ENCODE measurements around the gene PAMR1.

Gene PAMR1

GRCh38 chr11:35419184-35419829 is 106.1 kb downstream of the PAMR1 start, which contains the start of gene SLC1A2:
Gene SLC1A2 (minus strand): TSS chr11:35419558. CDS start chr11:35418966, 592 bp downstream.
- Histone ChIP-seq H3K4me3 (ENCODE audit: low read depth, low read length) (peak within 1 kb of the TSS; percentile 72), H3K9me3 (ENCODE audit: control insufficient read depth, insufficient read depth, low read length) (no peaks in the 10 kb centered on the region), H3K27ac (ENCODE audit: low read depth, low read length) (no peak within 1 kb of the TSS), H3K36me3 (ENCODE audit: control insufficient read depth, insufficient read depth, low read length) (no peaks in the 10 kb centered on the region), H3K27me3 (ENCODE audit: control insufficient read depth, insufficient read depth, low read length) (peaks cover 95% of the 10 kb centered on the region), H3K9ac (ENCODE audit: low read depth, low read length) (0 out of 2 replicates have a peak within 1 kb of the TSS, but pooled peaks have one; percentile 7), H3K4me1 (ENCODE audit: control insufficient read depth, insufficient read depth, low read length) (peaks cover 6% of the 10 kb centered on the region; the same call in 1 of the 2 replicates)

DNA sequence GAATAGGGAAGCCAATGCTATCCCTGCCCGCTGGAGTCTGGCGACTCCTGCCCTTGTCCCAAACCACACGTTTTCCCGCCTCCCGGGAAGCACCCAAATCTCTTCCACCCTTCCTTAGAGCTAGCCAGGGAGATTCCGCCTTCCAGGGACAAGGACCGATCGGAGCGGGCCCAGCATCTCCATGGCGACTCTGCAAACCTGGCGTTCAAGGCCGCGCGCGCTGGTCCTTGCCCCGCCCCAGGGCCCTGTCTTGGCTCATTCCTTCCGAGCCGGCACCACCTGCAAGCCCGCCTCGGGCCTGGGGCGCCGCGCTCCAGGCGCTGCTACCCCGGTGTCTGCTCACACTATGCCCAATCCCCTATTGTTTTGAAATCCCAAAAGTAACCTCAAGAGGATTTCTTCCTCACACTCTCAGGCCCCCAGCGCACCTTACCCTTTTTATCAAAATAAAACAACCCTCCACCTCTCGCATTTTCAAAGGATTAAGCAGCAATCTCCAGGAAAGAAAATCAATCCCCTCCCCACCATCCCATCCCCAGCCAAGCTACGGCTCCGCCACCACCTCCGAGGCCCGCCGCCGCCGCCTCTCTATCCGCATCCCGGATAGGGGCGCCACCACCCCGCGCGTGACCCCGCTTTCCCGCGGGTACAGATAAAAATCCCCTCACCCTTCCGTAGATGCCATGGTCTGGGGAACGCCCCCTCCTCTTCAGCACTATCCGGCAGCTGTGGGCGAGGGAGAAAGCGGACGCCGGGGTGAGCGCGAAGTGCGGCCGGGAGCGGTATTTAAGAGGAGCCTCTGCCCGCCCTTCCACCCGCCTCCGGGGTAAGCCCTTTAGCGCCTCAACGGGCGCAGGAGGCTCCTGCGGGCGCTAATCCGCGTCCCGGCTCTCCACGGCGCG is 106.9 kb downstream of the PAMR1 start:
- peak overlapping the region; percentile 72 for H3K4me3 ChIP-seq (ENCODE audit: low read depth, low read length)
- H3K9ac ChIP-seq (ENCODE audit: low read depth, low read length): no peak overlapping the region
- H3K4me1 ChIP-seq (ENCODE audit: control insufficient read depth, insufficient read depth, low read length): peaks cover 6% of the 10 kb centered on the region; the same call in 1 of the 2 replicates
- H3K36me3 ChIP-seq (ENCODE audit: control insufficient read depth, insufficient read depth, low read length): no peaks in the 10 kb centered on the region
- no peaks in the 10 kb centered on the region for H3K9me3 ChIP-seq (ENCODE audit: control insufficient read depth, insufficient read depth, low read length)
- H3K27ac ChIP-seq (ENCODE audit: low read depth, low read length): no peak overlapping the region
- peaks cover 98% of the 10 kb centered on the region for H3K27me3 ChIP-seq (ENCODE audit: control insufficient read depth, insufficient read depth, low read length)

DNA sequence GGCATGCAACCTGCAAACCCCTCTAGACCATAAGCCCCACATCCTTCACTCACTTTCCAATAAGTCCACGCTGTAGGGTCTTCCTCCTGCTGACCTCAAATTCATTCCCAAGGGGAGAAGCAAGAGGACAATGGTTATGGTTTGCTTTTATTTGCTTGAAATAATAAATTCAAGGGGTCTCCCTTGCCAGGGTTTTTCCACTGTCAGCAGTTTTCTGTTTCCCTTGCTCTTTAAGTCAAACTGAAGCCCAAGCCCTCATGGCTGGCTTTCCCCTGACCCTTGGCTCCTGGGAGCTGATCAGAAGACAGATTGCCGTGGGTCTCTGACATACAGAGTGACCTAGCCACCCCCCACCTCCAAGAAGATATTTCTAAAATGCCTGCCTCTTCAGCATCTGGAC is 109.9 kb downstream of the PAMR1 start:
- H3K4me1 ChIP-seq (ENCODE audit: control insufficient read depth, insufficient read depth, low read length): peaks cover 6% of the 10 kb centered on the region; the same call in 1 of the 2 replicates
- H3K27ac ChIP-seq (ENCODE audit: low read depth, low read length): no peak overlapping the region
- H3K9ac ChIP-seq (ENCODE audit: low read depth, low read length): no peak overlapping the region
- no peak overlapping the region for H3K4me3 ChIP-seq (ENCODE audit: low read depth, low read length)
- no peaks in the 10 kb centered on the region for H3K36me3 ChIP-seq (ENCODE audit: control insufficient read depth, insufficient read depth, low read length)
- no peaks in the 10 kb centered on the region for H3K9me3 ChIP-seq (ENCODE audit: control insufficient read depth, insufficient read depth, low read length)
- H3K27me3 ChIP-seq (ENCODE audit: control insufficient read depth, insufficient read depth, low read length): peaks cover 68% of the 10 kb centered on the region

GRCh38 chr11:35414776-35415175 is 110.6 kb downstream of the PAMR1 start:
- no peaks in the 10 kb centered on the region for H3K36me3 ChIP-seq (ENCODE audit: control insufficient read depth, insufficient read depth, low read length)
- H3K4me3 ChIP-seq (ENCODE audit: low read depth, low read length): no peak overlapping the region
- peaks cover 6% of the 10 kb centered on the region; the same call in 1 of the 2 replicates for H3K4me1 ChIP-seq (ENCODE audit: control insufficient read depth, insufficient read depth, low read length)
- no peak overlapping the region for H3K27ac ChIP-seq (ENCODE audit: low read depth, low read length)
- H3K9me3 ChIP-seq (ENCODE audit: control insufficient read depth, insufficient read depth, low read length): no peaks in the 10 kb centered on the region
- H3K27me3 ChIP-seq (ENCODE audit: control insufficient read depth, insufficient read depth, low read length): peaks cover 61% of the 10 kb centered on the region
- H3K9ac ChIP-seq (ENCODE audit: low read depth, low read length): no peak overlapping the region

GRCh38 chr11:35414311-35414710 is 111.1 kb downstream of the PAMR1 start:
- Histone ChIP-seq H3K9ac (ENCODE audit: low read depth, low read length) (no peak overlapping the region), H3K27ac (ENCODE audit: low read depth, low read length) (no peak overlapping the region), H3K27me3 (ENCODE audit: control insufficient read depth, insufficient read depth, low read length) (peaks cover 56% of the 10 kb centered on the region)

GRCh38 chr11:35413598-35413997 is 111.8 kb downstream of the PAMR1 start:
- Histone ChIP-seq H3K4me1 (ENCODE audit: control insufficient read depth, insufficient read depth, low read length) (peaks cover 6% of the 10 kb centered on the region; the same call in 1 of the 2 replicates), H3K9ac (ENCODE audit: low read depth, low read length) (no peak overlapping the region), H3K4me3 (ENCODE audit: low read depth, low read length) (no peak overlapping the region), H3K36me3 (ENCODE audit: control insufficient read depth, insufficient read depth, low read length) (no peaks in the 10 kb centered on the region), H3K27ac (ENCODE audit: low read depth, low read length) (no peak overlapping the region), H3K9me3 (ENCODE audit: control insufficient read depth, insufficient read depth, low read length) (no peaks in the 10 kb centered on the region), H3K27me3 (ENCODE audit: control insufficient read depth, insufficient read depth, low read length) (peaks cover 49% of the 10 kb centered on the region)

More at GRCh38 chr11:35414311-35414710, 111.1 kb downstream of the PAMR1 start:
- Histone ChIP-seq H3K9me3 (ENCODE audit: control insufficient read depth, insufficient read depth, low read length) (no peaks in the 10 kb centered on the region), H3K4me1 (ENCODE audit: control insufficient read depth, insufficient read depth, low read length) (peaks cover 6% of the 10 kb centered on the region; the same call in 1 of the 2 replicates), H3K36me3 (ENCODE audit: control insufficient read depth, insufficient read depth, low read length) (no peaks in the 10 kb centered on the region), H3K4me3 (ENCODE audit: low read depth, low read length) (no peak overlapping the region)

GRCh38 chr11:35412285-35412684 is 113.1 kb downstream of the PAMR1 start:
- Histone ChIP-seq H3K9me3 (ENCODE audit: control insufficient read depth, insufficient read depth, low read length) (no peaks in the 10 kb centered on the region), H3K4me3 (ENCODE audit: low read depth, low read length) (no peak overlapping the region), H3K9ac (ENCODE audit: low read depth, low read length) (no peak overlapping the region), H3K4me1 (ENCODE audit: control insufficient read depth, insufficient read depth, low read length) (no peaks in the 10 kb centered on the region), H3K27ac (ENCODE audit: low read depth, low read length) (no peak overlapping the region), H3K36me3 (ENCODE audit: control insufficient read depth, insufficient read depth, low read length) (no peaks in the 10 kb centered on the region), H3K27me3 (ENCODE audit: control insufficient read depth, insufficient read depth, low read length) (peaks cover 36% of the 10 kb centered on the region)

GRCh38 chr11:35407041-35407440 is 118.4 kb downstream of the PAMR1 start:
- Histone ChIP-seq H3K4me1 (ENCODE audit: control insufficient read depth, insufficient read depth, low read length) (no peaks in the 10 kb centered on the region), H3K36me3 (ENCODE audit: control insufficient read depth, insufficient read depth, low read length) (no peaks in the 10 kb centered on the region), H3K27me3 (ENCODE audit: control insufficient read depth, insufficient read depth, low read length) (no peaks in the 10 kb centered on the region), H3K4me3 (ENCODE audit: low read depth, low read length) (no peak overlapping the region), H3K9me3 (ENCODE audit: control insufficient read depth, insufficient read depth, low read length) (no peaks in the 10 kb centered on the region), H3K27ac (ENCODE audit: low read depth, low read length) (no peak overlapping the region), H3K9ac (ENCODE audit: low read depth, low read length) (no peak overlapping the region)

GRCh38 chr11:35404388-35404775 is 121.0 kb downstream of the PAMR1 start:
- Histone ChIP-seq H3K27me3 (ENCODE audit: control insufficient read depth, insufficient read depth, low read length) (no peaks in the 10 kb centered on the region), H3K9ac (ENCODE audit: low read depth, low read length) (no peak overlapping the region), H3K27ac (ENCODE audit: low read depth, low read length) (no peak overlapping the region), H3K9me3 (ENCODE audit: control insufficient read depth, insufficient read depth, low read length) (no peaks in the 10 kb centered on the region), H3K36me3 (ENCODE audit: control insufficient read depth, insufficient read depth, low read length) (no peaks in the 10 kb centered on the region), H3K4me3 (ENCODE audit: low read depth, low read length) (no peak overlapping the region), H3K4me1 (ENCODE audit: control insufficient read depth, insufficient read depth, low read length) (peaks cover 10% of the 10 kb centered on the region)

DNA sequence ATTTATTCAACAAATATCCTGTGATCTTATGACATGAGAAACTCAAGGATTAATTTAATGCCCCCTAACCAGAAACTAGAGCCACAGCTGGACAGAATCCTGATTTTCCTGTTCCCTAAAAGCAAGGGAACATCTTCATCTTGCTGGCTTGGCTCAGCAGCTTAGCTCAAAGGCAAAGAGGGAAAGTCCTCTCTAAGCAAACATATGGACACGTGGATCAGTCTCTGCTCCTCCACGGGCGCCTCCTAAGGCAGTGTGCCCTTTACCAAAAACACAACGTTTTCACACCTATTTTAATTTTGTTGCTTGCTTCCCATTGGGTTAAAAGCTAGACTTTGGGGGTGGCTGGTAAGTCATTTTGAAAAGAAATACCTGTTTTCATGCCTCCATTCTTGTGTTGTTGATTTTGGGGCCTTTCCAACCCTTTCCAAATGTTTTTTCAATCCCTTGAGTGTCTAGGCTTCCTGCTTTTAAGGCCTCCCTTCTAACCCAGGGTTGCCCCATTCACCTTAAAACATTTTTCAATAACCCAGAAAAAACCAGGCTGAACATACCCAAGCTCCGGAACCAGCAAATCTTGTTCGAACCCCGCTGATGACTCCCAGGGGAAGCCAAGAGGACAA is 121.5 kb downstream of the PAMR1 start:
- Histone ChIP-seq H3K27me3 (ENCODE audit: control insufficient read depth, insufficient read depth, low read length) (no peaks in the 10 kb centered on the region), H3K27ac (ENCODE audit: low read depth, low read length) (no peak overlapping the region), H3K9me3 (ENCODE audit: control insufficient read depth, insufficient read depth, low read length) (no peaks in the 10 kb centered on the region), H3K9ac (ENCODE audit: low read depth, low read length) (no peak overlapping the region), H3K36me3 (ENCODE audit: control insufficient read depth, insufficient read depth, low read length) (no peaks in the 10 kb centered on the region), H3K4me3 (ENCODE audit: low read depth, low read length) (no peak overlapping the region), H3K4me1 (ENCODE audit: control insufficient read depth, insufficient read depth, low read length) (peaks cover 10% of the 10 kb centered on the region)

Measured in HUES48 (cell line).